HepG2 (cell line): ENCODE measurements around the gene PCARE. TPM values are rescaled to one million over a fixed set of nuclear protein-coding genes. Genes with fewer than 3 reads are reported as not detected.

Experiments
- ATAC-seq: fragments of 200-7000 bp; cut with Tn5 transposase; 3 replicates; pipeline ENCODE4 v1.9.1; 2020; ENCODE audit warnings: mild to moderate bottlenecking, moderate library complexity
- BruUV-seq: library from RNA; stranded (reverse); fragments of 400-500 nt; replicated peaks from 2 replicates; lab custom pipeline; 2021; lab: Mats Ljungman, UMichigan
- CTCF ChIA-PET: fragments of 300-600 bp; formaldehyde crosslinking; extraction: SDS; loops from one replicate; lab custom pipeline; 2021; ENCODE audit warnings: low total read pairs, inconsistent platforms, low intra/inter-chr PET ratio; lab: Yijun Ruan, JAX
- POLR2A ChIA-PET: fragments of 350-600 bp; sonication (Branson Sonifier 250); formaldehyde crosslinking; loops from one replicate; lab custom pipeline; 2020; ENCODE audit warnings: antibody characterized with exemption, inconsistent platforms; lab: Yijun Ruan, JAX
- DNase-seq: peaks from one replicate; pipeline ENCODE4 v3.0.0-alpha.2; 2015; ENCODE audit warnings: low spot score
- FAIRE-seq: peaks from 3 replicates; lab custom pipeline; 2011; peaks lifted over from hg19 to GRCh38; lab: Jason Lieb, UNC
- H2AFZ ChIP-seq: one replicate; pipeline ENCODE4 v1.6.1; 2011; ENCODE audit warnings: low read length, inconsistent platforms
- H3K27ac ChIP-seq: fragments of 300-600 bp; 3 replicates; pipeline ENCODE4 v1.8.0; 2011; ENCODE audit warnings: mixed run types, mild to moderate bottlenecking, mixed read lengths, low read length, inconsistent platforms; ENCODE audit not compliant: insufficient read depth; ENCODE audit errors: extremely low read length
- H3K27me3 ChIP-seq, 2 experiments: fragments of 200-600 bp in 1 of 2; 2 replicates in 1 of 2; 3 replicates in 1 of 2; pipeline versions ENCODE4 v1.6.0 to v1.8.0; 2011; ENCODE audit warnings: low read length in 2 of 2, mild to moderate bottlenecking in 2 of 2, moderate library complexity in 2 of 2, inconsistent platforms in 1 of 2; ENCODE audit not compliant: insufficient read depth in 2 of 2, control insufficient read depth in 1 of 2
- H3K36me3 ChIP-seq, 2 experiments: fragments of 200-600 bp in 1 of 2; replicated peaks in 1 of 2; 2 replicates in 1 of 2; 3 replicates in 1 of 2; pipeline versions ENCODE4 v1.5.1 to v1.8.0; 2011; ENCODE audit warnings: low read length in 2 of 2, inconsistent platforms in 1 of 2; ENCODE audit not compliant: insufficient read depth in 2 of 2, control insufficient read depth in 1 of 2
- H3K4me1 ChIP-seq: 2 replicates; pipeline ENCODE4 v1.5.1; 2012; ENCODE audit warnings: low read length, inconsistent platforms; ENCODE audit not compliant: insufficient read depth
- H3K4me2 ChIP-seq: 2 replicates; pipeline ENCODE4 v1.6.0; 2011; ENCODE audit warnings: low read depth, low read length, inconsistent platforms
- H3K4me3 ChIP-seq, 3 experiments: fragments of 200-600 bp in 1 of 3; sonication (generic), shearing (Covaris generic) in 1 of 3; replicated peaks in 1 of 3; 2 replicates each; pipeline ENCODE4 v1.5.1; 2011 to 2016; ENCODE audit warnings: low read length in 3 of 3, inconsistent platforms in 2 of 3, low read depth in 2 of 3, mild to moderate bottlenecking in 2 of 3, control low read depth in 1 of 3, mixed read lengths in 1 of 3; ENCODE audit not compliant: insufficient read depth in 1 of 3
- H3K79me2 ChIP-seq: one replicate; pipeline ENCODE4 v1.6.1; 2011; ENCODE audit warnings: low read length, inconsistent platforms; ENCODE audit not compliant: insufficient read depth
- H3K9ac ChIP-seq: 2 replicates; pipeline ENCODE4 v1.6.0; 2011; ENCODE audit warnings: mild to moderate bottlenecking, low read depth, low read length, inconsistent platforms; ENCODE audit not compliant: insufficient read depth
- H3K9me3 ChIP-seq: 2 replicates; pipeline ENCODE4 v1.5.1; 2012; ENCODE audit warnings: mild to moderate bottlenecking, low read length
- H4K20me1 ChIP-seq: 2 replicates; pipeline ENCODE4 v1.6.0; 2011; ENCODE audit warnings: inconsistent platforms, mild to moderate bottlenecking, low read length, moderate library complexity; ENCODE audit not compliant: insufficient read depth
- CBX5 ChIP-seq: sonication (generic); formaldehyde crosslinking; IDR thresholded peaks from 2 replicates; pipeline ENCODE4 v1.4.0; 2020; ENCODE audit warnings: missing genetic modification reagents, borderline replicate concordance
- FIP1L1 ChIP-seq: fragments of 200-400 bp; formaldehyde crosslinking; IDR thresholded peaks from 2 replicates; pipeline ENCODE4 v1.6.1; 2018; ENCODE audit warnings: low read depth, mild to moderate bottlenecking, low read length, moderate library complexity, borderline replicate concordance; ENCODE audit not compliant: insufficient read depth
- FOSL2 ChIP-seq: sonication (generic); formaldehyde crosslinking; IDR thresholded peaks from 2 replicates; pipeline ENCODE4 v1.4.0; 2020; ENCODE audit warnings: missing genetic modification reagents
- FOXC1 ChIP-seq: sonication (generic); formaldehyde crosslinking; IDR thresholded peaks from 2 replicates; pipeline ENCODE4 v1.8.0; 2022; ENCODE audit warnings: mild to moderate bottlenecking, missing genetic modification reagents, borderline replicate concordance
- KLF15 ChIP-seq: sonication (generic); formaldehyde crosslinking; IDR thresholded peaks from 2 replicates; pipeline ENCODE4 v1.8.1; 2023; ENCODE audit warnings: borderline replicate concordance, mild to moderate bottlenecking, inconsistent platforms, missing genetic modification reagents, mixed read lengths
- MEF2D ChIP-seq: sonication (generic); formaldehyde crosslinking; IDR thresholded peaks from 2 replicates; pipeline ENCODE4 v1.5.1; 2020; ENCODE audit warnings: mild to moderate bottlenecking, missing genetic modification reagents
- STAG1 ChIP-seq: sonication (generic); formaldehyde crosslinking; IDR thresholded peaks from 2 replicates; pipeline ENCODE4 v1.4.0; 2020; ENCODE audit warnings: missing genetic modification reagents
- ZFY ChIP-seq: sonication (generic); formaldehyde crosslinking; IDR thresholded peaks from 2 replicates; pipeline ENCODE4 v1.4.0; 2020; ENCODE audit warnings: missing genetic modification reagents
- ZNF644 ChIP-seq: IDR thresholded peaks from 2 replicates; pipeline ENCODE4 v1.6.1; 2016; ENCODE audit warnings: low read depth
- ZNF83 ChIP-seq: sonication (generic); formaldehyde crosslinking; IDR thresholded peaks from 2 replicates; pipeline ENCODE4 v1.4.0; 2020; ENCODE audit warnings: missing genetic modification reagents, mild to moderate bottlenecking, borderline replicate concordance
- WGBS: methylation state at CpG from one replicate; pipeline ENCODE4 v1.1.6; 2017; ENCODE audit warnings: low lambda C conversion rate; 5-methylcytosine and 5-hydroxymethylcytosine counted together
- in situ Hi-C: cut with HindIII; loops from 2 replicates; pipeline ENCODE4 v1.10.0; 2017; ENCODE audit warnings: low pct_unique_long_range_greater_than_20kb; ENCODE audit not compliant: extremely low pct_ligation_motif_present
- intact Hi-C: fragments of 100-400 bp; cut with micrococcal nuclease; formaldehyde crosslinking; loops from one replicate; pipeline ENCODE4 v1.10.0; 2022; ENCODE audit not compliant: unreplicated experiment
- polyA plus RNA-seq, 8 experiments: library from polyadenylated mRNA; depleted of rRNA in 3 of 8; stranded (reverse) in 7 of 8; unstranded in 1 of 8; fragments of >200 nt; fragmentation: Illumina TruSeq in 4 of 8; extraction: Trizol in 4 of 8; gene quantifications; 2 replicates each; pipeline versions ENCODE4 v1.2.1 to v1.2.3, GENCODE V29; 2011 to 2016; ENCODE audit warnings: low read depth in 4 of 8, missing spikeins in 1 of 8, mixed read lengths in 1 of 8; ENCODE audit not compliant: insufficient read depth in 1 of 8
- total RNA-seq, 5 experiments: library from RNA; depleted of rRNA; stranded (reverse); fragments of >200 nt; fragmentation: Illumina TruSeq; extraction: Trizol; gene quantifications; 2 replicates each; pipeline ENCODE4 v1.2.3, GENCODE V29; 2016; ENCODE audit warnings: low read depth in 1 of 5
- TF ChIP-seq, protein P1 (sequence below): sonication (generic); formaldehyde crosslinking; conservative IDR thresholded peaks from 2 replicates; pipeline ENCODE4 v1.4.0; 2020; ENCODE audit warnings: missing genetic modification reagents
- TF ChIP-seq, protein P2 (sequence below): sonication (generic); formaldehyde crosslinking; IDR thresholded peaks from 2 replicates; pipeline ENCODE4 v1.5.0; 2020; ENCODE audit warnings: mild to moderate bottlenecking, missing genetic modification reagents, moderate library complexity
- TF ChIP-seq, protein P3 (sequence below): fragments of 450-650 bp; IDR thresholded peaks from 2 replicates; pipeline ENCODE4 v1.6.1; 2017

The PCARE gene
- total and polyA plus RNA-seq, 2 of the 13 experiments (the other 11 are each of a cell fraction or from before 2014, with no cell fraction given): not detected

DNA sequence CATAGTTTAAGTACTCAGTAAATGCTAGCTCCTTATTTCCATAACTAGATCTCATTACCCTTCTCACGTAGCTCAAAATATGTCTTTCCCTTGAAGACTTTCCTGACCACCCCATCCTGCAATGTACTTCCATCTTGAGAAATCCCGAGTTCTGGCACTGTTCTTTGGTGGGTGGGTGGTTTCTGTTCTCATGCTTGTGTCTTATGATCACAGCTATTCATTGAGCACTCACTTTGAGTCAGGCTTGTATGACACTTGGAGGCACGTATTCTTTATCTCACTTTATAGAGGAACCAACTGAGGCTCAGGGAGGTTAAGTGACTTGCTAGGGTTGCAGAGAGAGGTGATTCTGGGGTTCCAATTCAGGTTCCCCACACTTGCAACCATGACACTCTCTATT is 31.9 kb upstream of the PCARE start:
- ATAC-seq (no peak), DNase-seq (no peak), FAIRE-seq (peak; percentile 32)
- H4K20me1 ChIP-seq: no peaks in the 10 kb centered on the region
- H3K9me3 ChIP-seq: no peaks in the 10 kb centered on the region
- ChIA-PET CTCF (no interaction called here), POLR2A (interaction anchor here (1.7 kb wide), 1 partner anchor 11 kb away, joined by 7 read pairs; no protein-coding TSS in a partner anchor)
- intact Hi-C loops (loop anchor here (5.0 kb wide), 1 partner anchor 149 kb away; no protein-coding TSS in a partner anchor), in situ Hi-C loops (no loop called here)
- TF ChIP-seq KLF15: no peak
- TF ChIP-seq, protein P1, sequence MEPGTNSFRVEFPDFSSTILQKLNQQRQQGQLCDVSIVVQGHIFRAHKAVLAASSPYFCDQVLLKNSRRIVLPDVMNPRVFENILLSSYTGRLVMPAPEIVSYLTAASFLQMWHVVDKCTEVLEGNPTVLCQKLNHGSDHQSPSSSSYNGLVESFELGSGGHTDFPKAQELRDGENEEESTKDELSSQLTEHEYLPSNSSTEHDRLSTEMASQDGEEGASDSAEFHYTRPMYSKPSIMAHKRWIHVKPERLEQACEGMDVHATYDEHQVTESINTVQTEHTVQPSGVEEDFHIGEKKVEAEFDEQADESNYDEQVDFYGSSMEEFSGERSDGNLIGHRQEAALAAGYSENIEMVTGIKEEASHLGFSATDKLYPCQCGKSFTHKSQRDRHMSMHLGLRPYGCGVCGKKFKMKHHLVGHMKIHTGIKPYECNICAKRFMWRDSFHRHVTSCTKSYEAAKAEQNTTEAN (CRISPR knock-in tag): no peak
- H3K36me3 ChIP-seq: no peaks in the 10 kb centered on the region
- 45% methylated on average over 3 of the region's 3 CpGs for WGBS
- H3K27ac ChIP-seq: no peak overlapping the region
- H3K4me3 ChIP-seq: no peak overlapping the region
- BruUV-seq: no TSS peak
- H3K27me3 ChIP-seq: peaks cover 1 to 13% of the 10 kb centered on the region in 2 experiments; a peak in 2 of 5 replicates
- no peak overlapping the region for H2AFZ ChIP-seq
- no peak overlapping the region for H3K4me2 ChIP-seq
- no peaks in the 10 kb centered on the region for H3K79me2 ChIP-seq
- H3K4me1 ChIP-seq: peaks cover 30% of the 10 kb centered on the region
- H3K9ac ChIP-seq: no peak overlapping the region

DNA sequence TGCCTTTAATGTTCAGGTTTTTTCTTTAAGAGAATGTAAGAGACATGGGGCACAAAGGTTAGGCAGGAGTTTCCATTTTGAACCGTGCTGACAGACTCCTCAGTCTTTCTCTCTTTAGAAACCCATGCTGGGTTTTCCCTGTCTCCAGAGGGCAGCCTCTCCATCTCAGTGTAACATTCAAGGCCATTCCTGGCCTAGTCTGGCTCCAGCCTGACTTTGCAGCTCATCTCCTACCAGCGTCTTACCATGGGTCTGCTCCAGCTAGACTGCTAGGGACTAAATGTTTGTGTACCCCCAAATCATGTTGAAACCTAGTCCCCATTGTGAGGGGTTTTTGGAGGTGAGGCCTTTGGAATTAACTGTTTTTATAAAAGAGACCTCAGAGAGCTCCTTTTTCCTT is 31.1 kb upstream of the PCARE start:
- Histone ChIP-seq H3K27ac (no peak overlapping the region), H3K9ac (no peak overlapping the region), H3K27me3 (peaks cover 1 to 17% of the 10 kb centered on the region in 2 experiments; a peak in 2 of 5 replicates), H4K20me1 (no peaks in the 10 kb centered on the region), H3K4me1 (peaks cover 30% of the 10 kb centered on the region), H2AFZ (no peak overlapping the region), H3K79me2 (no peaks in the 10 kb centered on the region), H3K36me3 (no peaks in the 10 kb centered on the region), H3K4me3 (no peak overlapping the region), H3K4me2 (no peak overlapping the region), H3K9me3 (0 out of 2 replicates have a peak, but pooled peaks cover 5% of the 10 kb centered on the region)
- ChIA-PET CTCF (no interaction called here), POLR2A (no interaction called here)
- no TSS peak for BruUV-seq
- ATAC-seq (peak; percentile 59), DNase-seq (no peak), FAIRE-seq (peak; percentile 40)
- in situ Hi-C loops: no loop called here
- WGBS: 0% methylated on average over 2 of the region's 2 CpGs
- TF ChIP-seq, protein P2, sequence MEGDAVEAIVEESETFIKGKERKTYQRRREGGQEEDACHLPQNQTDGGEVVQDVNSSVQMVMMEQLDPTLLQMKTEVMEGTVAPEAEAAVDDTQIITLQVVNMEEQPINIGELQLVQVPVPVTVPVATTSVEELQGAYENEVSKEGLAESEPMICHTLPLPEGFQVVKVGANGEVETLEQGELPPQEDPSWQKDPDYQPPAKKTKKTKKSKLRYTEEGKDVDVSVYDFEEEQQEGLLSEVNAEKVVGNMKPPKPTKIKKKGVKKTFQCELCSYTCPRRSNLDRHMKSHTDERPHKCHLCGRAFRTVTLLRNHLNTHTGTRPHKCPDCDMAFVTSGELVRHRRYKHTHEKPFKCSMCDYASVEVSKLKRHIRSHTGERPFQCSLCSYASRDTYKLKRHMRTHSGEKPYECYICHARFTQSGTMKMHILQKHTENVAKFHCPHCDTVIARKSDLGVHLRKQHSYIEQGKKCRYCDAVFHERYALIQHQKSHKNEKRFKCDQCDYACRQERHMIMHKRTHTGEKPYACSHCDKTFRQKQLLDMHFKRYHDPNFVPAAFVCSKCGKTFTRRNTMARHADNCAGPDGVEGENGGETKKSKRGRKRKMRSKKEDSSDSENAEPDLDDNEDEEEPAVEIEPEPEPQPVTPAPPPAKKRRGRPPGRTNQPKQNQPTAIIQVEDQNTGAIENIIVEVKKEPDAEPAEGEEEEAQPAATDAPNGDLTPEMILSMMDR (CRISPR knock-in tag): peak; percentile 37
- TF ChIP-seq FOSL2 (CRISPR knock-in tag) (0 out of 2 replicates have a peak, but pooled peaks have one; percentile 8), CBX5 (CRISPR knock-in tag) (peak; percentile 30; the same call in 1 of the 2 replicates), ZNF83 (CRISPR knock-in tag) (no peak), STAG1 (CRISPR knock-in tag) (peak; percentile 38), FOXC1 (CRISPR knock-in tag) (no peak), KLF15 (no peak), MEF2D (no peak), ZFY (CRISPR knock-in tag) (peak; percentile 40; the same call in 1 of the 2 replicates), ZNF644 (CRISPR knock-in tag) (peak; percentile 50; the same call in 1 of the 2 replicates), FIP1L1 (no peak)
- TF ChIP-seq, protein P3, sequence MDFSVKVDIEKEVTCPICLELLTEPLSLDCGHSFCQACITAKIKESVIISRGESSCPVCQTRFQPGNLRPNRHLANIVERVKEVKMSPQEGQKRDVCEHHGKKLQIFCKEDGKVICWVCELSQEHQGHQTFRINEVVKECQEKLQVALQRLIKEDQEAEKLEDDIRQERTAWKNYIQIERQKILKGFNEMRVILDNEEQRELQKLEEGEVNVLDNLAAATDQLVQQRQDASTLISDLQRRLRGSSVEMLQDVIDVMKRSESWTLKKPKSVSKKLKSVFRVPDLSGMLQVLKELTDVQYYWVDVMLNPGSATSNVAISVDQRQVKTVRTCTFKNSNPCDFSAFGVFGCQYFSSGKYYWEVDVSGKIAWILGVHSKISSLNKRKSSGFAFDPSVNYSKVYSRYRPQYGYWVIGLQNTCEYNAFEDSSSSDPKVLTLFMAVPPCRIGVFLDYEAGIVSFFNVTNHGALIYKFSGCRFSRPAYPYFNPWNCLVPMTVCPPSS: no peak
- intact Hi-C loops: loop anchor here (5.0 kb wide), 1 partner anchor 148 kb away; no protein-coding TSS in a partner anchor
